ENCODE data around the gene SUPT4H1. TPM values are rescaled to one million over a fixed set of nuclear protein-coding genes. Genes with fewer than 3 reads are reported as not detected.
A peak's percentile ranks its signal among the peaks of the same experiment; 100 is the strongest.

SUPT4H1 gene
- total and polyA plus RNA-seq, 2 of the 4 experiments (the other 2 are of a cell fraction) = 51.6 to 129 TPM

DNA sequence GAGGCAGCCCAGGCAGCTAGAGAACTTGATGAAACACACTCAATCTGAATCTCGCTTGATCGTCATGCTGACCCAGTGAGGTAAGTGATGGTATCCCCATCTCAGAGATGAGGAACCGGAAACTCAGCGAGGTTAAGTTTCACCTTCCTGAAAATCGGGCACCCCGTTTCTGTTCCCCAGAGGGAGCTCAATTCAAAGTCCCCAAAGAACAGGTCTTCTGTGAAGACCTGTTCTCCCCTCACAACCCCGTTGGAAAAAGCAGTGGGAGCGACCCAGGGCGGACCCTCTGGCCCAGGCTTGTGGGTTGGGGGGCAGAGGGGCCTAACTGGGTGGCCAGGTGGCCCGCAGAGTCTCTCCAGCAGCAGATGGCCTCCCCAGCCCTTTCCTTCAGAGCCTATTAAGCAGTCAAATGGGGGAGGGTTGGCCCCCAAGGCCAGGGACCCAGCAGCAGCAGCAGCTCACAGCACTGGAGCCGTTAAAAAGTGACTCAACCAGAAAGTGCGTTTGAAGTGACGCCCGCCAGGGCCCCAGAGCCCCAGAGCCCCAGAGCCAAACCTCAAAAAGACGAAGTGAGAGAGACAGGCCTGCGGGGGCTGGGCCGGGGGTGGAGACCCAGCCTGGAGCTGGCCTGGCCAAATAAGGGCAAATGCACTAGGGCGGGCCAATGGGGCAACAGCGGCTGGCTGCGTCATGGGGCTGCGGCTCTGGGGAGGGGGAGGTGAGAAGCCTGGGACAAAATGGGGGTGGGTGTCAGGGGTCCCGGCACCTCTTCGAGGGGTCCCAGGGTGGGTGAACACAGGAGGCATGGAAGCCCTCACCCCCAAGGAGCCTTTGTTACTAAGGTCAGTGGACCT is 14.2 kb downstream of the SUPT4H1 start:
- Histone ChIP-seq H3K23ac (ENCODE audit: low read depth, low read length) (peak overlapping the region; percentile 96), H4K5ac (ENCODE audit: low read depth, low read length) (peak overlapping the region; percentile 100), H2AFZ (replicated peaks; ENCODE audit: low read length, poor library complexity) (peak overlapping the region; percentile 90), H3K9me3 (ENCODE audit: control insufficient read depth, insufficient read depth, low read length) (no peaks in the 10 kb centered on the region), H3K14ac (replicated peaks; ENCODE audit: low read depth, low read length) (peak overlapping the region; percentile 99), H2AK9ac (replicated peaks; ENCODE audit: low read depth, low read length, poor library complexity) (peak overlapping the region; percentile 98), H4K8ac (ENCODE audit: low read depth in 2 of 2, low read length in 2 of 2) (peak overlapping the region; percentile 99 to 100), H3K4me2 (ENCODE audit: low read depth, low read length) (peak overlapping the region; percentile 67), H2BK15ac (ENCODE audit: low read depth, low read length) (peak overlapping the region; percentile 100), H3K56ac (ENCODE audit: extremely low read depth, insufficient read depth, low read length) (peak overlapping the region; percentile 92), H3K36me3 (ENCODE audit: control insufficient read depth, insufficient read depth, low read length) (no peaks in the 10 kb centered on the region), H3K9me1 (ENCODE audit: insufficient read depth, low read length) (peaks cover 34% of the 10 kb centered on the region), H3K27me3 (ENCODE audit: control insufficient read depth, insufficient read depth, low read length) (no peaks in the 10 kb centered on the region), H4K20me1 (ENCODE audit: insufficient read depth, low read length) (no peaks in the 10 kb centered on the region), H3K79me1 (ENCODE audit: low read depth in 1 of 2, low read length in 2 of 2) (peaks cover 12 to 24% of the 10 kb centered on the region in 2 experiments), H3K18ac (ENCODE audit: low read depth, low read length) (peak overlapping the region; percentile 99), H3K4me1 (ENCODE audit: control insufficient read depth, insufficient read depth, low read length) (peaks cover 38% of the 10 kb centered on the region), H2AK5ac (ENCODE audit: low read depth, low read length) (peak overlapping the region; percentile 100), H3K4ac (ENCODE audit: low read depth, low read length) (peak overlapping the region; percentile 100), H3K4me3 (ENCODE audit: insufficient read depth, low read depth, low read length) (no peak overlapping the region), H4K91ac (ENCODE audit: insufficient read depth, low read depth, low read length) (peak overlapping the region; percentile 99), H2BK120ac (ENCODE audit: low read depth, low read length) (peak overlapping the region; percentile 98), H3K9ac (ENCODE audit: low read depth, low read length) (peak overlapping the region; percentile 91), H2BK20ac (ENCODE audit: low read depth, low read length) (peak overlapping the region; percentile 94), H3K27ac (ENCODE audit: insufficient read depth, low read length) (peak overlapping the region; percentile 98), H2BK5ac (ENCODE audit: low read depth, low read length, poor library complexity, severe bottlenecking) (peak overlapping the region; percentile 97)
- ChIA-PET POLR2A (ENCODE audit: unreplicated experiment) (interaction anchor here (0.6 to 2.1 kb wide), 2 partner anchors 14 to 681 kb away, joined by 7 to 13 read pairs; partner anchors contain the start of gene SUPT4H1), CTCF (interaction anchor here (1.2 to 1.9 kb wide), 2 partner anchors 9 to 15 kb away, joined by 4 to 6 read pairs; no protein-coding TSS in a partner anchor)
- DNase-seq (peak; percentile 96), ATAC-seq (ENCODE audit: low read depth) (peak; percentile 91)
- intact Hi-C loops (cut with micrococcal nuclease) = no loop called here
- dilution Hi-C loops (cut with HindIII; ENCODE audit: low sequenced_read_pairs, unreplicated experiment) = no loop called here
- in situ Hi-C loops (cut with MboI; ENCODE audit: low sequenced_read_pairs) = loop anchor here (25.0 kb wide), 1 partner anchor 476 kb away; the partner anchor contains the start of gene MRPS23
- WGBS, 2 experiments (ENCODE audit: extremely low coverage in 2 of 2, insufficient read length in 1 of 2) = 0% methylated on average over 5 of the region's 23 CpGs; no CpG with 5 or more reads in 1 of the 2 experiments
- no TSS peak for BruUV-seq (replicated peaks)
- TF ChIP-seq, protein P1, sequence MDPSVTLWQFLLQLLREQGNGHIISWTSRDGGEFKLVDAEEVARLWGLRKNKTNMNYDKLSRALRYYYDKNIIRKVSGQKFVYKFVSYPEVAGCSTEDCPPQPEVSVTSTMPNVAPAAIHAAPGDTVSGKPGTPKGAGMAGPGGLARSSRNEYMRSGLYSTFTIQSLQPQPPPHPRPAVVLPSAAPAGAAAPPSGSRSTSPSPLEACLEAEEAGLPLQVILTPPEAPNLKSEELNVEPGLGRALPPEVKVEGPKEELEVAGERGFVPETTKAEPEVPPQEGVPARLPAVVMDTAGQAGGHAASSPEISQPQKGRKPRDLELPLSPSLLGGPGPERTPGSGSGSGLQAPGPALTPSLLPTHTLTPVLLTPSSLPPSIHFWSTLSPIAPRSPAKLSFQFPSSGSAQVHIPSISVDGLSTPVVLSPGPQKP (IDR thresholded peaks at IDR 0.05; ENCODE audit: borderline replicate concordance, low read depth, low read length) = peak; percentile 81; the same call in 1 of the 2 replicates
- TF ChIP-seq FOS (IDR thresholded peaks at IDR 0.05; ENCODE audit: low read depth, low read length) (peak; percentile 69), CHD1 (IDR thresholded peaks at IDR 0.05; ENCODE audit: low read depth, low read length) (no peak), MAZ (IDR thresholded peaks at IDR 0.05; ENCODE audit: borderline replicate concordance, low read depth, low read length) (peak; percentile 92), SMC3 (IDR thresholded peaks at IDR 0.05; ENCODE audit: low read depth, low read length) (no peak), RFX5 (IDR thresholded peaks at IDR 0.05; ENCODE audit: low read depth, low read length) (no peak), RAD21 (IDR thresholded peaks at IDR 0.05; ENCODE audit: low read length) (peak; percentile 18; the same call in 1 of the 2 replicates), MAFK (IDR thresholded peaks at IDR 0.05; ENCODE audit: low read depth, low read length) (no peak), POLR2A (IDR thresholded peaks at IDR 0.05; ENCODE audit: low read depth, low read length) (no peak; the same call in 1 of the 2 replicates), BHLHE40 (IDR thresholded peaks at IDR 0.05; ENCODE audit: low read depth, low read length) (peak; percentile 58), NFE2L2 (IDR thresholded peaks at IDR 0.05; ENCODE audit: low read depth, low read length) (no peak), RCOR1 (IDR thresholded peaks at IDR 0.05; ENCODE audit: insufficient replicate concordance, low read length) (peak; percentile 52), MXI1 (IDR thresholded peaks at IDR 0.05; ENCODE audit: borderline replicate concordance, low read depth, low read length) (no peak), CEBPB (IDR thresholded peaks at IDR 0.05; ENCODE audit: low read depth, low read length) (no peak)
- TF ChIP-seq, protein P2, sequence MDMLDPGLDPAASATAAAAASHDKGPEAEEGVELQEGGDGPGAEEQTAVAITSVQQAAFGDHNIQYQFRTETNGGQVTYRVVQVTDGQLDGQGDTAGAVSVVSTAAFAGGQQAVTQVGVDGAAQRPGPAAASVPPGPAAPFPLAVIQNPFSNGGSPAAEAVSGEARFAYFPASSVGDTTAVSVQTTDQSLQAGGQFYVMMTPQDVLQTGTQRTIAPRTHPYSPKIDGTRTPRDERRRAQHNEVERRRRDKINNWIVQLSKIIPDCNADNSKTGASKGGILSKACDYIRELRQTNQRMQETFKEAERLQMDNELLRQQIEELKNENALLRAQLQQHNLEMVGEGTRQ (IDR thresholded peaks at IDR 0.05; ENCODE audit: low read depth, low read length) = no peak

Measured in IMR-90 (cell line).